H1 (cell line): ENCODE results near the gene L3MBTL4. TPM values are rescaled to one million over a fixed set of nuclear protein-coding genes. Genes with fewer than 3 reads are reported as not detected.

Source experiments
- CEBPB ChIP-seq: IDR thresholded peaks from 2 replicates; pipeline ENCODE4 v1.6.1; 2012; ENCODE audit warnings: low read depth, low read length
- EP300 ChIP-seq, 2 experiments: IDR thresholded peaks; 1 replicate in 1 of 2; 2 replicates in 1 of 2; pipeline ENCODE4 v1.6.1; 2011 to 2012; ENCODE audit warnings: low read depth in 2 of 2, low read length in 2 of 2, mild to moderate bottlenecking in 2 of 2, borderline replicate concordance in 1 of 2, inconsistent platforms in 1 of 2, moderate library complexity in 1 of 2
- HDAC6 ChIP-seq: IDR thresholded peaks from one replicate; pipeline ENCODE4 v1.7.1; 2012; ENCODE audit warnings: low read depth, mild to moderate bottlenecking, inconsistent platforms, low read length, moderate library complexity
- NANOG ChIP-seq: IDR thresholded peaks from 2 replicates; pipeline ENCODE4 v1.6.1; 2011; ENCODE audit warnings: low read length, low read depth, mild to moderate bottlenecking, inconsistent platforms; ENCODE audit not compliant: insufficient read depth, poor library complexity, severe bottlenecking
- polyA plus RNA-seq, 7 experiments: library from polyadenylated mRNA; depleted of rRNA in 3 of 7; stranded (reverse) in 5 of 7; unstranded in 2 of 7; fragments of >200 nt in 5 of 7; fragments of 200-250 nt in 2 of 7; gene quantifications; 1 replicate in 5 of 7; 2 replicates in 1 of 7; 4 replicates in 1 of 7; pipeline versions ENCODE4 v1.2.1 to v1.2.3, GENCODE V29; 2011 to 2013; ENCODE audit warnings: missing spikeins in 2 of 7, mixed read lengths in 2 of 7
- total RNA-seq: library from RNA; stranded (reverse); fragmentation: NEBNext Ultra II Directional; extraction: Animal tissue kit (Norgen Biotek cat#: 25700); gene quantifications from 2 replicates; pipeline ENCODE4 v1.2.1, GENCODE V29; 2021

The L3MBTL4 gene
- total and polyA plus RNA-seq, 2 of the 8 experiments (the other 6 are each of a cell fraction or from before 2014, with no cell fraction given) = 1.0 to 2.1 TPM

DNA sequence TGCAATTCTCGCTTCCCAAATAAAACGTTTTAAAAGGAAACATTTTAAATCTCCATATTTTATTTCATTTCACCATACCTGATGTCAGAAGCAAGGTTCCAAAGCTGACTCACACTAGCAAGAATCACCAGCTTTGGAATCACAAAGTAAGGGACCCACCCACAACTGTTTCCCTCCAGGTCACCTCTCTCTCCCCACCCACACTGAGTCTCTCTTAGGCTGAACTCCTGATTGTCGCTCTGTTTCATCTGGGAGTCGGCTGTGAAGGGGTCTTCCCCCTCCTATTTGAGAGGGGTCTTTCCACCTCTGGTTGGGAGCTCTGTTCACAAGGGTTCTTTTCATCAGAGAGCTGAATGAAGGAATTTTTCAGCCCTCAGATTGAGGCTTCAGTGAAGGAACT is 128.1 kb downstream of the L3MBTL4 start (continued):
- TF ChIP-seq CEBPB (no peak), NANOG (no peak), EP300 (IDR thresholded peaks at IDR 0.05; ENCODE audit: borderline replicate concordance in 1 of 2, low read depth in 2 of 2, low read length in 2 of 2) (no peak), HDAC6 (no peak)
